HL-60 (cell line): ENCODE measurements around the gene ACADM.
"Not testable (repeated sequence)": the region's sequence is repeated elsewhere in the genome, so short reads cannot be mapped to it uniquely, and the experiment has no call there.

Source experiments
- DNase-seq, 2 experiments: peaks; one replicate each; pipeline ENCODE4 v3.0.0-alpha.2; 2010 to 2020; ENCODE audit warnings: low read depth in 1 of 2, low spot score in 1 of 2
- H3K27ac ChIP-seq: fragments of 250-450 bp; sonication (Bioruptor Pico); replicated peaks from 2 replicates; pipeline ENCODE4 v1.5.1; 2020; ENCODE audit warnings: mild to moderate bottlenecking, moderate library complexity
- H3K27me3 ChIP-seq: fragments of 250-450 bp; sonication (Bioruptor Pico); 2 replicates; pipeline ENCODE4 v1.5.1; 2021; ENCODE audit warnings: mild to moderate bottlenecking, moderate library complexity; ENCODE audit not compliant: insufficient read depth, poor library complexity, severe bottlenecking
- H3K4me3 ChIP-seq: replicated peaks from 2 replicates; pipeline ENCODE4 v1.5.1; 2011; ENCODE audit warnings: mild to moderate bottlenecking, control low read depth, low read length; ENCODE audit not compliant: insufficient read depth
- CTCF ChIP-seq: IDR thresholded peaks from one replicate; pipeline ENCODE4 v1.5.1; 2011; ENCODE audit warnings: low read length, control low read depth, inconsistent platforms; ENCODE audit not compliant: insufficient read depth
- GABPA ChIP-seq: IDR thresholded peaks from 2 replicates; pipeline ENCODE4 v1.6.1; 2012; ENCODE audit warnings: low read depth
- POLR2AphosphoS5 ChIP-seq: IDR thresholded peaks from 2 replicates; pipeline ENCODE4 v1.6.1; 2012; ENCODE audit warnings: low read depth
- REST ChIP-seq: IDR thresholded peaks from 2 replicates; pipeline ENCODE4 v1.6.1; 2012; ENCODE audit warnings: low read depth; ENCODE audit not compliant: insufficient replicate concordance
- SPI1 ChIP-seq: IDR thresholded peaks from 2 replicates; pipeline ENCODE4 v1.6.1; 2012; ENCODE audit warnings: low read depth, mild to moderate bottlenecking, borderline replicate concordance

ACADM gene

GRCh38 chr1:75778694-75779093, 54.2 kb downstream of the ACADM start:
- H3K27me3 ChIP-seq, H3K4me3 ChIP-seq, H3K27ac ChIP-seq, DNase-seq: not testable (repeated sequence)

- H3K27me3 ChIP-seq, DNase-seq, H3K4me3 ChIP-seq, H3K27ac ChIP-seq: not testable (repeated sequence)
Observed at GRCh38 chr1:75780183-75780582, 55.7 kb downstream of the ACADM start.

GRCh38 chr1:75783920-75784319, 59.4 kb downstream of the ACADM start:
- not testable (repeated sequence) for H3K27me3 ChIP-seq, H3K4me3 ChIP-seq, DNase-seq, H3K27ac ChIP-seq

GRCh38 chr1:75785320-75785982, 60.9 kb downstream of the ACADM start:
- Histone ChIP-seq H3K27ac (peak overlapping the region; percentile 83), H3K27me3 (no peaks in the 10 kb centered on the region), H3K4me3 (peak overlapping the region; percentile 26)
- TF ChIP-seq GABPA (no peak), REST (no peak), POLR2AphosphoS5 (no peak), SPI1 (no peak), CTCF (no peak)
- DNase-seq, result no peak

- peak; percentile 71 for TF ChIP-seq REST
- TF ChIP-seq CTCF, result no peak
- TF ChIP-seq GABPA, result no peak
- peak; percentile 33; the same call in 1 of the 2 replicates for TF ChIP-seq SPI1
- peak; percentile 99 for TF ChIP-seq POLR2AphosphoS5
- peak; percentile 96 for DNase-seq
- Histone ChIP-seq H3K27me3 (no peaks in the 10 kb centered on the region), H3K27ac (peak within 1 kb of the TSS; percentile 83), H3K4me3 (peak within 1 kb of the TSS; percentile 56)
Observed at GRCh38 chr1:75785983-75786853, 61.7 kb downstream of the ACADM start, which contains the start of gene RABGGTB. Gene RABGGTB (plus strand): TSS chr1:75786256. CDS start chr1:75786272, 16 bp downstream.
